Lower leg skin (tissue), 3 donors: ENCODE results near the gene NUDT9.
"Not testable (repeated sequence)": the region's sequence is repeated elsewhere in the genome, so short reads cannot be mapped to it uniquely, and the experiment has no call there.

Experiments used
- POLR2A ChIP-seq, 2 donors: fragments of 450-650 bp; IDR thresholded peaks; one replicate each; pipeline ENCODE4 v1.6.1; 2016 to 2017; ENCODE audit warnings: antibody characterized with exemption in 2 of 2, mild to moderate bottlenecking in 1 of 2, moderate library complexity in 1 of 2
- TF ChIP-seq, protein P1 (sequence below), 3 donors: fragments of 450-650 bp; IDR thresholded peaks; one replicate each; pipeline ENCODE4 v1.5.1; 2016; ENCODE audit warnings: antibody characterized with exemption in 3 of 3, mild to moderate bottlenecking in 3 of 3, moderate library complexity in 2 of 3

- TF ChIP-seq, protein P1, sequence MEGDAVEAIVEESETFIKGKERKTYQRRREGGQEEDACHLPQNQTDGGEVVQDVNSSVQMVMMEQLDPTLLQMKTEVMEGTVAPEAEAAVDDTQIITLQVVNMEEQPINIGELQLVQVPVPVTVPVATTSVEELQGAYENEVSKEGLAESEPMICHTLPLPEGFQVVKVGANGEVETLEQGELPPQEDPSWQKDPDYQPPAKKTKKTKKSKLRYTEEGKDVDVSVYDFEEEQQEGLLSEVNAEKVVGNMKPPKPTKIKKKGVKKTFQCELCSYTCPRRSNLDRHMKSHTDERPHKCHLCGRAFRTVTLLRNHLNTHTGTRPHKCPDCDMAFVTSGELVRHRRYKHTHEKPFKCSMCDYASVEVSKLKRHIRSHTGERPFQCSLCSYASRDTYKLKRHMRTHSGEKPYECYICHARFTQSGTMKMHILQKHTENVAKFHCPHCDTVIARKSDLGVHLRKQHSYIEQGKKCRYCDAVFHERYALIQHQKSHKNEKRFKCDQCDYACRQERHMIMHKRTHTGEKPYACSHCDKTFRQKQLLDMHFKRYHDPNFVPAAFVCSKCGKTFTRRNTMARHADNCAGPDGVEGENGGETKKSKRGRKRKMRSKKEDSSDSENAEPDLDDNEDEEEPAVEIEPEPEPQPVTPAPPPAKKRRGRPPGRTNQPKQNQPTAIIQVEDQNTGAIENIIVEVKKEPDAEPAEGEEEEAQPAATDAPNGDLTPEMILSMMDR (IDR thresholded peaks at IDR 0.05): not testable (repeated sequence)
- TF ChIP-seq POLR2A (IDR thresholded peaks at IDR 0.05): not testable (repeated sequence)
Observed at GRCh38 chr4:87446375-87446774, 24.0 kb downstream of the NUDT9 start.
